GM12878 (cell line): Measurements from ENCODE around the gene TYROBP. TPM values are rescaled to one million over a fixed set of nuclear protein-coding genes. Genes with fewer than 3 reads are reported as not detected.
A peak's percentile ranks its signal among the peaks of the same experiment; 100 is the strongest.

Experiments used
- ATAC-seq: fragments of 200-7000 bp; cut with Tn5 transposase; 3 replicates; pipeline ENCODE4 v1.9.1; 2020; ENCODE audit warnings: mild to moderate bottlenecking, moderate library complexity
- BruUV-seq: library from RNA; stranded (reverse); fragments of 400-500 nt; replicated peaks from 2 replicates; lab custom pipeline; 2021; lab: Mats Ljungman, UMichigan
- CTCF ChIA-PET: fragments of 300-600 bp; sonication (Branson Sonifier 250); formaldehyde crosslinking; extraction: SDS; loops from one replicate; lab custom pipeline; 2021; ENCODE audit warnings: inconsistent platforms; lab: Yijun Ruan, JAX
- POLR2A ChIA-PET: fragments of 350-600 bp; formaldehyde crosslinking; extraction: SDS; loops from one replicate; lab custom pipeline; 2021; ENCODE audit warnings: inconsistent platforms; lab: Charles Lee
- RAD21 ChIA-PET: fragments of 300-600 bp; sonication (Branson Sonifier 250); formaldehyde crosslinking; loops from one replicate; lab custom pipeline; 2023; ENCODE audit warnings: antibody characterized with exemption; ENCODE audit not compliant: unreplicated experiment; lab: Charles Lee
- SMC1A ChIA-PET: fragments of 300-600 bp; sonication (Branson Sonifier 250); formaldehyde crosslinking; loops from one replicate; lab custom pipeline; 2023; ENCODE audit not compliant: unreplicated experiment, uncharacterized antibody; lab: Charles Lee
- DNase-seq: peaks from one replicate; pipeline ENCODE4 v3.0.0-alpha.2; 2011; ENCODE audit warnings: low read depth, low spot score
- FAIRE-seq: peaks from 3 replicates; lab custom pipeline; 2011; peaks lifted over from hg19 to GRCh38; lab: Jason Lieb, UNC
- H2AFZ ChIP-seq: 2 replicates; pipeline ENCODE4 v1.6.0; 2011; ENCODE audit warnings: low read depth, low read length, control low read depth; ENCODE audit not compliant: control insufficient read depth
- H3K27ac ChIP-seq: 2 replicates; pipeline ENCODE4 v1.5.1; 2011; ENCODE audit warnings: control low read depth; ENCODE audit not compliant: control insufficient read depth, insufficient read depth
- H3K27me3 ChIP-seq, 2 experiments: replicated peaks in 1 of 2; 2 replicates each; pipeline versions ENCODE4 v1.6.0 to v1.6.1; 2011; ENCODE audit warnings: low read length in 1 of 2; ENCODE audit not compliant: control insufficient read depth in 2 of 2, insufficient read depth in 2 of 2
- H3K36me3 ChIP-seq, 2 experiments: 2 replicates each; pipeline ENCODE4 v1.5.1; 2011; ENCODE audit warnings: low read length in 1 of 2; ENCODE audit not compliant: control insufficient read depth in 2 of 2, insufficient read depth in 2 of 2
- H3K4me1 ChIP-seq: 2 replicates; pipeline ENCODE4 v1.6.1; 2011; ENCODE audit warnings: mild to moderate bottlenecking, low read length, moderate library complexity, mixed read lengths; ENCODE audit not compliant: control insufficient read depth, insufficient read depth
- H3K4me2 ChIP-seq: 2 replicates; pipeline ENCODE4 v1.6.0; 2011; ENCODE audit warnings: control low read depth; ENCODE audit not compliant: control insufficient read depth, insufficient read depth
- H3K4me3 ChIP-seq: fragments of 200-600 bp; sonication (generic); 2 replicates; pipeline ENCODE4 v1.5.1; 2016
- H3K79me2 ChIP-seq: 2 replicates; pipeline ENCODE4 v1.6.0; 2011; ENCODE audit warnings: low read length; ENCODE audit not compliant: control insufficient read depth, insufficient read depth
- H3K9ac ChIP-seq: 2 replicates; pipeline ENCODE4 v1.8.0; 2011; ENCODE audit warnings: low read length, control low read depth, mixed read lengths; ENCODE audit not compliant: control insufficient read depth, insufficient read depth
- H3K9me3 ChIP-seq: replicated peaks from 3 replicates; pipeline ENCODE4 v1.5.1; 2011; ENCODE audit warnings: mild to moderate bottlenecking, low read length; ENCODE audit not compliant: control insufficient read depth, insufficient read depth
- H4K20me1 ChIP-seq: 2 replicates; pipeline ENCODE4 v1.6.0; 2011; ENCODE audit not compliant: control insufficient read depth, insufficient read depth
- BACH1 ChIP-seq: fragments of 450-650 bp; IDR thresholded peaks from 2 replicates; pipeline ENCODE4 v1.6.1; 2017; ENCODE audit warnings: mild to moderate bottlenecking, borderline replicate concordance
- BHLHE40 ChIP-seq, 2 experiments: fragments of 450-650 bp in 1 of 2; IDR thresholded peaks; 2 replicates each; pipeline ENCODE4 v1.6.1; 2011 to 2017; ENCODE audit warnings: low read depth in 2 of 2, borderline replicate concordance in 1 of 2, improper control_type of control experiment in 1 of 2, low read length in 1 of 2, mild to moderate bottlenecking in 1 of 2
- CBFB ChIP-seq: IDR thresholded peaks from 2 replicates; pipeline ENCODE4 v1.6.1; 2016; ENCODE audit warnings: antibody characterized with exemption, low read depth
- CHD2 ChIP-seq: IDR thresholded peaks from 2 replicates; pipeline ENCODE4 v1.6.1; 2011; ENCODE audit warnings: low read depth, low read length, improper control_type of control experiment, borderline replicate concordance
- DPF2 ChIP-seq: fragments of 450-650 bp; IDR thresholded peaks from 2 replicates; pipeline ENCODE4 v1.6.1; 2017; ENCODE audit warnings: mild to moderate bottlenecking
- EED ChIP-seq: sonication (generic); IDR thresholded peaks from 2 replicates; pipeline ENCODE4 v1.6.1; 2016; ENCODE audit warnings: antibody characterized with exemption, low read depth
- EP300 ChIP-seq, 2 experiments: fragments of 150-350 bp in 1 of 2; IDR thresholded peaks; 2 replicates each; pipeline ENCODE4 v1.6.1; 2011 to 2012; ENCODE audit warnings: low read depth in 2 of 2, low read length in 2 of 2, borderline replicate concordance in 1 of 2, improper control_type of control experiment in 1 of 2, inconsistent platforms in 1 of 2; ENCODE audit not compliant: control insufficient read depth in 1 of 2
- FOXK2 ChIP-seq: fragments of 450-650 bp; IDR thresholded peaks from 2 replicates; pipeline ENCODE4 v1.6.1; 2017; ENCODE audit warnings: mild to moderate bottlenecking, moderate library complexity
- IKZF1 ChIP-seq: fragments of 450-650 bp; conservative IDR thresholded peaks from 2 replicates; pipeline ENCODE4 v1.6.1; 2017; ENCODE audit warnings: antibody characterized with exemption, mild to moderate bottlenecking
- MXI1 ChIP-seq: fragments of 150-350 bp; IDR thresholded peaks from 2 replicates; pipeline ENCODE4 v1.6.1; 2011; ENCODE audit warnings: low read depth, mild to moderate bottlenecking, inconsistent platforms, low read length, improper control_type of control experiment
- MYC ChIP-seq: IDR thresholded peaks from 2 replicates; pipeline ENCODE4 v1.6.1; 2011; ENCODE audit warnings: mild to moderate bottlenecking, low read length, moderate library complexity, inconsistent platforms; ENCODE audit not compliant: insufficient read depth, insufficient replicate concordance, insufficient read length, severe bottlenecking
- PAX5 ChIP-seq: IDR thresholded peaks from 2 replicates; pipeline ENCODE4 v1.6.1; 2011; ENCODE audit warnings: low read depth, low read length, borderline replicate concordance
- RBBP5 ChIP-seq: fragments of 200-600 bp; sonication (generic); conservative IDR thresholded peaks from 2 replicates; pipeline ENCODE4 v1.6.1; 2016
- SRF ChIP-seq, 2 experiments: IDR thresholded peaks; 2 replicates each; pipeline ENCODE4 v1.6.1; 2011; ENCODE audit warnings: low read depth in 2 of 2, low read length in 2 of 2, mild to moderate bottlenecking in 1 of 2, moderate library complexity in 1 of 2
- STAT3 ChIP-seq: IDR thresholded peaks from 2 replicates; pipeline ENCODE4 v1.6.1; 2011; ENCODE audit warnings: low read depth, low read length, improper control_type of control experiment
- TBL1XR1 ChIP-seq: IDR thresholded peaks from 2 replicates; pipeline ENCODE4 v1.6.1; 2012; ENCODE audit warnings: low read depth, low read length, improper control_type of control experiment
- YBX1 ChIP-seq: fragments of 450-650 bp; IDR thresholded peaks from 2 replicates; pipeline ENCODE4 v1.6.1; 2016; ENCODE audit warnings: antibody characterized with exemption
- ZBED1 ChIP-seq: IDR thresholded peaks from 2 replicates; pipeline ENCODE4 v1.6.1; 2016; ENCODE audit warnings: borderline replicate concordance
- ZNF207 ChIP-seq: fragments of 450-650 bp; IDR thresholded peaks from 2 replicates; pipeline ENCODE4 v1.6.1; 2014; ENCODE audit warnings: antibody characterized with exemption, mild to moderate bottlenecking, borderline replicate concordance
- ZZZ3 ChIP-seq: IDR thresholded peaks from 2 replicates; pipeline ENCODE4 v1.6.1; 2011; ENCODE audit warnings: low read depth; ENCODE audit not compliant: control insufficient read depth, insufficient read length
- WGBS: methylation state at CpG from one replicate; pipeline ENCODE4 v1.1.6; 2016; ENCODE audit warnings: low lambda C conversion rate; ENCODE audit not compliant: insufficient replicate concordance, insufficient coverage; ENCODE audit errors: missing lambda C conversion rate; 5-methylcytosine and 5-hydroxymethylcytosine counted together
- in situ Hi-C: fragments of 300-500 bp; cut with MboI; formaldehyde crosslinking; loops from 9 replicates; pipeline ENCODE4 v1.14.3; 2018; ENCODE audit warnings: mixed read lengths
- intact Hi-C: fragments of 100-400 bp; cut with micrococcal nuclease; formaldehyde crosslinking; loops from one replicate; pipeline ENCODE4 v1.14.2; 2022; ENCODE audit not compliant: unreplicated experiment
- polyA plus RNA-seq, 11 experiments: library from polyadenylated mRNA; depleted of rRNA in 4 of 11; unstranded in 6 of 11; stranded (reverse) in 5 of 11; fragments of >200 nt; fragmentation: Nextera tagmentation in 4 of 11; fragmentation: Illumina TruSeq in 1 of 11; extraction: Ambion mirVana in 4 of 11; extraction: Trizol in 1 of 11; gene quantifications; 1 replicate in 1 of 11; 2 replicates in 10 of 11; pipeline versions ENCODE4 v1.2.1 to v1.2.3, GENCODE V29; 2011 to 2016; ENCODE audit warnings: inconsistent platforms in 2 of 11, missing spikeins in 2 of 11, low read depth in 1 of 11
- total RNA-seq, 4 experiments: library from RNA; depleted of rRNA in 3 of 4; stranded (reverse); fragments of >200 nt in 3 of 4; fragmentation: Illumina TruSeq in 1 of 4; extraction: Trizol in 1 of 4; gene quantifications; 2 replicates each; pipeline versions ENCODE4 v1.2.1 to v1.2.3, GENCODE V29; 2013 to 2021
- TF ChIP-seq, protein P1 (sequence below): fragments of 450-650 bp; IDR thresholded peaks from 2 replicates; pipeline ENCODE4 v1.6.1; 2017; ENCODE audit warnings: low read depth, mild to moderate bottlenecking, moderate library complexity
- TF ChIP-seq, protein P2 (sequence below): fragments of 450-650 bp; IDR thresholded peaks from 2 replicates; pipeline ENCODE4 v1.6.1; 2014; ENCODE audit warnings: mild to moderate bottlenecking

The TYROBP gene
- total and polyA plus RNA-seq, 10 of the 15 experiments (the other 5 are each of a cell fraction or from before 2014, with no cell fraction given), result 0.33 to 2.4 (median 0.58) TPM; not detected in 2

DNA sequence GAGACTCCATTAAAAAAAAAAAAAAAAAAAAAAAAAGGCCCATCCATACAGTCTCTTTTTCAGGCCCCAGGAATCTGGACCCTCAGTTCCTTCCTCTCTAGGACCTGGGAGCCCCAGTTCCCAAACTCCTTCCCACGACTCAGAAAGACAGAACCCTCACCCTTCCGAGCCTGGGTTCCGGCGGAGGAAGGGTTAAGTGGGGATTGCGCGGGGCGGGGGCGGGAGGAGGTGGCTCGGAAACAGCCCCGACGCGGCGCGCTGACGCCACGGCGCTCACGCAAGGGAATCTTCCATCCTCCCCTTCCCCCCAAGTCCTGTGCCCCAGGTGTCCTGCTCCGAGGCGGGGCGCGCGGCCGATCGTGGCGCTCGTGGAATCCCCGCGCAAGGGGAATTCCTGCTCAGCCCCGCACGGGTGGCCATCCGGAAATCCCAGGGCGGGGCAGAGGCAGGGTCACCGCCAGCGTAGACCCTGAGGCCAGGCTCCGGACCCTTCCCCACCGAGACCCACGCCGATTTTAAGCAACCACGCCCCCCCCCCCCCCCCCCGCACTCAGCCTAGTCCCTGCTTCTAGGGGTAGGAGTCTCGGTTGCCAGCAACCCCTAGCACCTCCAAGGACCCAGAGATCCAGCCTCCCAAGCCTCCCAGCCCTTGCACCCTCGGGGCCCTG is 8.4 kb downstream of the TYROBP start:
- H3K36me3 ChIP-seq, result peaks cover 8 to 10% of the 10 kb centered on the region in 2 experiments; a peak in 3 of 4 replicates
- peak; percentile 76 for TF ChIP-seq IKZF1
- peak; percentile 56; the same call in 1 of the 2 replicates for TF ChIP-seq ZBED1
- TF ChIP-seq MYC, result no peak
- 0 out of 2 replicates have a peak, but pooled peaks have one; percentile 26 for TF ChIP-seq YBX1
- TF ChIP-seq EED, result peak; percentile 57
- peak; percentile 99 for TF ChIP-seq PAX5
- TF ChIP-seq, protein P1, sequence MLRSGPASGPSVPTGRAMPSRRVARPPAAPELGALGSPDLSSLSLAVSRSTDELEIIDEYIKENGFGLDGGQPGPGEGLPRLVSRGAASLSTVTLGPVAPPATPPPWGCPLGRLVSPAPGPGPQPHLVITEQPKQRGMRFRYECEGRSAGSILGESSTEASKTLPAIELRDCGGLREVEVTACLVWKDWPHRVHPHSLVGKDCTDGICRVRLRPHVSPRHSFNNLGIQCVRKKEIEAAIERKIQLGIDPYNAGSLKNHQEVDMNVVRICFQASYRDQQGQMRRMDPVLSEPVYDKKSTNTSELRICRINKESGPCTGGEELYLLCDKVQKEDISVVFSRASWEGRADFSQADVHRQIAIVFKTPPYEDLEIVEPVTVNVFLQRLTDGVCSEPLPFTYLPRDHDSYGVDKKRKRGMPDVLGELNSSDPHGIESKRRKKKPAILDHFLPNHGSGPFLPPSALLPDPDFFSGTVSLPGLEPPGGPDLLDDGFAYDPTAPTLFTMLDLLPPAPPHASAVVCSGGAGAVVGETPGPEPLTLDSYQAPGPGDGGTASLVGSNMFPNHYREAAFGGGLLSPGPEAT, result peak; percentile 61
- peak; percentile 20; the same call in 1 of the 2 replicates for TF ChIP-seq CBFB
- TF ChIP-seq, protein P2, sequence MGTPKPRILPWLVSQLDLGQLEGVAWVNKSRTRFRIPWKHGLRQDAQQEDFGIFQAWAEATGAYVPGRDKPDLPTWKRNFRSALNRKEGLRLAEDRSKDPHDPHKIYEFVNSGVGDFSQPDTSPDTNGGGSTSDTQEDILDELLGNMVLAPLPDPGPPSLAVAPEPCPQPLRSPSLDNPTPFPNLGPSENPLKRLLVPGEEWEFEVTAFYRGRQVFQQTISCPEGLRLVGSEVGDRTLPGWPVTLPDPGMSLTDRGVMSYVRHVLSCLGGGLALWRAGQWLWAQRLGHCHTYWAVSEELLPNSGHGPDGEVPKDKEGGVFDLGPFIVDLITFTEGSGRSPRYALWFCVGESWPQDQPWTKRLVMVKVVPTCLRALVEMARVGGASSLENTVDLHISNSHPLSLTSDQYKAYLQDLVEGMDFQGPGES, result no peak
- TF ChIP-seq EP300 (IDR thresholded peaks at IDR 0.05; ENCODE audit: borderline replicate concordance in 1 of 2, control insufficient read depth in 1 of 2, low read depth in 2 of 2, low read length in 2 of 2), result peak; percentile 54 to 58; a peak in 2 of 4 replicates
- TF ChIP-seq CHD2, result peak; percentile 88
- no peak for TF ChIP-seq ZNF207
- peak; percentile 95 to 98 for TF ChIP-seq BHLHE40 (IDR thresholded peaks at IDR 0.05; ENCODE audit: borderline replicate concordance in 1 of 2, low read depth in 2 of 2, low read length in 1 of 2)
- TF ChIP-seq MXI1, result peak; percentile 86
- TF ChIP-seq DPF2, result peak; percentile 26; the same call in 1 of the 2 replicates
- TF ChIP-seq SRF (IDR thresholded peaks at IDR 0.05; ENCODE audit: low read depth in 2 of 2, low read length in 2 of 2), result 0 out of 4 replicates have a peak, but pooled peaks of 1 of the 2 experiments have one; percentile 29
- TF ChIP-seq RBBP5, result no peak
- TF ChIP-seq STAT3, result no peak
- peak; percentile 95 for TF ChIP-seq TBL1XR1
- peak; percentile 33 for TF ChIP-seq FOXK2
- peak; percentile 98 for TF ChIP-seq BACH1
- no peak for TF ChIP-seq ZZZ3

More for the DNA sequence above, 8.4 kb downstream of the TYROBP start:
- DNase-seq (peak; percentile 78), FAIRE-seq (peak; percentile 56), ATAC-seq (peak; percentile 69)
- CTCF ChIA-PET, result no interaction called here
- intact Hi-C loops, result loop anchor here (1.0 to 5.0 kb wide), 2 partner anchors 32 to 187 kb away; no protein-coding TSS in a partner anchor
- peaks cover 36% of the 10 kb centered on the region for H3K79me2 ChIP-seq
- no peaks in the 10 kb centered on the region for H4K20me1 ChIP-seq
- no TSS peak for BruUV-seq
- SMC1A ChIA-PET, result interaction anchor here (0.7 to 1.7 kb wide), 2 partner anchors 16 to 32 kb away, joined by 3 to 6 read pairs; no protein-coding TSS in a partner anchor
- WGBS, result under 1% methylated on average over 33 of the region's 43 CpGs
- peak overlapping the region; percentile 96 for H3K4me3 ChIP-seq
- no peaks in the 10 kb centered on the region for H3K27me3 ChIP-seq
- H3K4me1 ChIP-seq, result peaks cover 37% of the 10 kb centered on the region
- H3K4me2 ChIP-seq, result peak overlapping the region; percentile 98
- no peaks in the 10 kb centered on the region for H3K9me3 ChIP-seq
- peak overlapping the region; percentile 95 for H3K9ac ChIP-seq
- peak overlapping the region; percentile 96 for H3K27ac ChIP-seq
- in situ Hi-C loops, result loop anchor here (10.0 kb wide), 1 partner anchor 565 kb away; no protein-coding TSS in a partner anchor
- peak overlapping the region; percentile 40; the same call in 1 of the 2 replicates for H2AFZ ChIP-seq
- POLR2A ChIA-PET, result interaction anchor here (1.3 to 1.4 kb wide), 2 partner anchors 12 to 185 kb away, joined by 3 to 8 read pairs; no protein-coding TSS in a partner anchor
- RAD21 ChIA-PET, result interaction anchor here (1.0 to 1.4 kb wide), 3 partner anchors 10 to 30 kb away, joined by 4 read pairs; no protein-coding TSS in a partner anchor
